Nephron progenitor cell (in vitro differentiated cells): Measurements from ENCODE around the gene COMMD10.

Source experiments
- DNase-seq: peaks from one replicate; pipeline ENCODE4 v3.0.0; 2021
- H3K27ac Mint-ChIP-seq: 2 replicates; pipeline ENCODE4 v1.8.0; 2021; ENCODE audit warnings: mild to moderate bottlenecking, moderate library complexity, mixed read lengths
- H3K27me3 Mint-ChIP-seq: 2 replicates; pipeline ENCODE4 v1.8.0; 2021; ENCODE audit warnings: mild to moderate bottlenecking, low read depth, mixed read lengths; ENCODE audit not compliant: poor library complexity
- H3K36me3 Mint-ChIP-seq: 2 replicates; pipeline ENCODE4 v1.8.0; 2021; ENCODE audit warnings: low read depth, mixed read lengths
- H3K4me1 Mint-ChIP-seq: 2 replicates; pipeline ENCODE4 v1.8.0; 2021; ENCODE audit warnings: mixed read lengths
- H3K4me3 Mint-ChIP-seq: 2 replicates; pipeline ENCODE4 v1.8.0; 2021; ENCODE audit warnings: mild to moderate bottlenecking, moderate library complexity, mixed read lengths
- H3K9me3 Mint-ChIP-seq: 2 replicates; pipeline ENCODE4 v1.8.0; 2021; ENCODE audit warnings: mild to moderate bottlenecking, moderate library complexity, mixed read lengths
- CTCF ChIP-seq: fragments of 200-600 bp; sonication (generic); IDR thresholded peaks from 2 replicates; pipeline ENCODE4 v1.5.0; 2021; ENCODE audit warnings: antibody characterized with exemption

The COMMD10 gene

GRCh38 chr5:116063950-116064349 lies 20.9 kb upstream of the COMMD10 start:
- no peaks in the 10 kb centered on the region for H3K9me3 Mint-ChIP-seq
- no peaks in the 10 kb centered on the region for H3K36me3 Mint-ChIP-seq
- H3K27ac Mint-ChIP-seq: peak overlapping the region; percentile 69
- no peak overlapping the region for H3K4me3 Mint-ChIP-seq
- no peak for TF ChIP-seq CTCF
- H3K4me1 Mint-ChIP-seq: no peaks in the 10 kb centered on the region
- H3K27me3 Mint-ChIP-seq: no peaks in the 10 kb centered on the region
- no peak for DNase-seq

DNA sequence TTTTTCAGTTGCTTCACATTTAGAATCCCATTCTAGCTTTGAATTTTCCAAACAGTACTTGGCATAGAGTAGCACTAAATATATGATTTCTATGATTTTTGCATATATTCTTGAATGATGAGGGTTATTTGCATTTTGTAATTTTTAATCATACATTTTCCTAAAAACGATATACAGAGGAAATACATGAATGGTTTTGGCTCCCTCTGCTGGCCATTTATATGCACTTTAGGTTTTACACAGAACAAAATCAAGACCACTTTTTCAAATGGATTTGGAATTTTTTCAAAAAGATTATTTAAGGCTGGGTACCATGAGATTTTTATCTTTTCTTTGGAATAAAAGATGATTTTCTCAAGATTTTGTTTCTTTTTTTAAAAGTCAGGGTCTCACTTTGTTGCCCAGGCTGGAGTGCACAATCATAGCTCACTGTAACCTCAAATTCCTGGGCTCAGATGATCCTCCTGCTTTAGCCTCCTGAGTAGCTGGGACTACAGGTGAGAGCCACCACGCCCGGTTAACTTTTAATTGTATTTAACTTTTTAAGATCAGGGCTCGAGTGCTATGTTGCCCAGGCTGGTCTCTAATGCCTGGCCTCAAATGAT lies 16.7 kb upstream of the COMMD10 start:
- no peak overlapping the region for H3K27ac Mint-ChIP-seq
- no peaks in the 10 kb centered on the region for H3K36me3 Mint-ChIP-seq
- no peak overlapping the region for H3K4me3 Mint-ChIP-seq
- peak; percentile 89 for TF ChIP-seq CTCF
- peaks cover 3% of the 10 kb centered on the region for H3K27me3 Mint-ChIP-seq
- no peaks in the 10 kb centered on the region for H3K9me3 Mint-ChIP-seq
- DNase-seq: peak; percentile 22
- H3K4me1 Mint-ChIP-seq: no peaks in the 10 kb centered on the region

DNA sequence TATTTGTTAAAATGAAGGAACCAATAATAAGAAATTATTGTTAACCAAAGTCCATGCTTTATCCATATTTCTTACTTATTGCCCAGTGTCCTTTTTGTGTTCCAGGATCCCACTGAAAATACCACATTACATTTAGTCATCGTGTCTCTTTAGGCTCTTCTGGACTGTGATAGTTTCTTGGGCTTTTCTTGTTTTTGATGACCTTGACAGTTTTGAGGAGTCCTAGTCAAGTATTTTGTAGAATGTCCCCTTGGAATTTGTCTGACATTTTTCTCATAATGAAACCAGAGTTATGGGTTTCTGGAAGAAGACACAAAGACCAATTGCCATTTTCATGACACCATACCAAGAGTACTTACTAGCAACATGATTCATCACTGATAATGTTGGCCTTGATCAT lies 13.6 kb upstream of the COMMD10 start:
- DNase-seq: no peak
- H3K9me3 Mint-ChIP-seq: no peaks in the 10 kb centered on the region
- H3K4me3 Mint-ChIP-seq: no peak overlapping the region
- H3K27ac Mint-ChIP-seq: no peak overlapping the region
- H3K4me1 Mint-ChIP-seq: peaks cover 12% of the 10 kb centered on the region
- peaks cover 3% of the 10 kb centered on the region for H3K27me3 Mint-ChIP-seq
- no peak for TF ChIP-seq CTCF
- no peaks in the 10 kb centered on the region for H3K36me3 Mint-ChIP-seq

- no peak for DNase-seq
- no peak overlapping the region for H3K27ac Mint-ChIP-seq
- TF ChIP-seq CTCF: no peak
- H3K4me3 Mint-ChIP-seq: no peak overlapping the region
- H3K4me1 Mint-ChIP-seq: peaks cover 15% of the 10 kb centered on the region
- no peaks in the 10 kb centered on the region for H3K36me3 Mint-ChIP-seq
- no peaks in the 10 kb centered on the region for H3K27me3 Mint-ChIP-seq
- no peaks in the 10 kb centered on the region for H3K9me3 Mint-ChIP-seq
These were observed 9.5 kb upstream of the COMMD10 start for GRCh38 chr5:116075191-116075831.

DNA sequence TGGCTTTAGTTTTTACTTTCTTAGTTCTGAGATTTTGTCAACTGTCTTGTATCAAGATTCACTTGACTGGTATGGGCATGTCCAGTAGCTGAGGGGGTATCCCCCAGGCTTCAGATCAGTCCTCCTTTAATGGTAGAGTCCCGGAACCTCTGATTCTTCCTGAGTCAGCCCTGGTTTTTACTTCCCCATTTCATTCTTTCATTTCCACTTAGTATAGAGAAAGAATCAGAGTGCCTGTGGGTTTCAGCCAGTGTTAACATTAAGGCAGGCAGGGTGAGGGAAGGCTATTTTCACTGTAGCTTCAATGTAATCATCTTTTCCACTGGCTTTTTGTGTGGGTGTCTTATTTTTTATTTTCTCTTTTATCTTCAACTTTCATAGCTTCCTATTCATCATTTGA lies 8.3 kb upstream of the COMMD10 start:
- Mint-ChIP-seq H3K27me3 (no peaks in the 10 kb centered on the region), H3K36me3 (peaks cover 8% of the 10 kb centered on the region), H3K4me1 (peaks cover 15% of the 10 kb centered on the region), H3K4me3 (no peak overlapping the region), H3K27ac (no peak overlapping the region), H3K9me3 (peaks cover 3% of the 10 kb centered on the region)
- TF ChIP-seq CTCF: no peak
- no peak for DNase-seq

- H3K27me3 Mint-ChIP-seq: no peaks in the 10 kb centered on the region
- H3K4me1 Mint-ChIP-seq: peaks cover 19% of the 10 kb centered on the region
- TF ChIP-seq CTCF: no peak
- peaks cover 25% of the 10 kb centered on the region for H3K36me3 Mint-ChIP-seq
- no peak overlapping the region for H3K4me3 Mint-ChIP-seq
- no peak overlapping the region for H3K27ac Mint-ChIP-seq
- no peak for DNase-seq
- H3K9me3 Mint-ChIP-seq: peaks cover 14% of the 10 kb centered on the region
These were observed 6.6 kb upstream of the COMMD10 start for GRCh38 chr5:116078199-116078598.
